Upper lobe of left lung (tissue), 4 donors: ENCODE results near the gene SAMD15.

ENCODE experiments used
- CTCF ChIP-seq, 6 experiments: fragments of 450-650 bp in 4 of 6; fragments of 200-600 bp in 2 of 6; sonication (generic) in 2 of 6; IDR thresholded peaks; one replicate each; pipeline ENCODE4 v1.5.1; 2016 to 2019; ENCODE audit warnings: antibody characterized with exemption in 6 of 6
- POLR2A ChIP-seq, 4 donors: fragments of 450-650 bp; IDR thresholded peaks; one replicate each; pipeline ENCODE4 v1.5.1; 2016 to 2017; ENCODE audit warnings: antibody characterized with exemption in 4 of 4, mild to moderate bottlenecking in 2 of 4

- TF ChIP-seq POLR2A (IDR thresholded peaks at IDR 0.05) (no peak), CTCF (IDR thresholded peaks at IDR 0.05) (no peak)
Measured at GRCh38 chr14:77356899-77357298, 20.3 kb upstream of the SAMD15 start.
